CD4-positive, alpha-beta memory T cell (primary cell): Measurements from ENCODE around the gene CYP8B1. TPM values are rescaled to one million over a fixed set of nuclear protein-coding genes. Genes with fewer than 3 reads are reported as not detected.

Source experiments
- CTCF ChIA-PET: fragments of 350-600 bp; sonication (Branson Sonifier 250); formaldehyde crosslinking; loops from one replicate; lab custom pipeline; 2021; ENCODE audit warnings: inconsistent platforms; ENCODE audit not compliant: partially characterized antibody; lab: Charles Lee
- POLR2A ChIA-PET: fragments of 350-600 bp; sonication (Branson Sonifier 250); formaldehyde crosslinking; loops from one replicate; lab custom pipeline; 2021; ENCODE audit not compliant: partially characterized antibody; lab: Charles Lee
- DNase-seq, 5 donors: peaks; one replicate each; pipeline versions ENCODE4 v3.0.0 to v3.0.0-alpha.2; 2020 to 2022; ENCODE audit warnings: mixed read lengths in 1 of 5
- H3K27ac ChIP-seq: one replicate; pipeline ENCODE4 v1.7.0; 2013; ENCODE audit warnings: low read depth, low read length
- H3K27me3 ChIP-seq: 2 replicates; pipeline ENCODE4 v1.7.0; 2013; ENCODE audit warnings: mild to moderate bottlenecking, low read length, moderate library complexity; ENCODE audit not compliant: insufficient read depth
- H3K36me3 ChIP-seq: 2 replicates; pipeline ENCODE4 v1.7.0; 2013; ENCODE audit warnings: mild to moderate bottlenecking, low read length, moderate library complexity; ENCODE audit not compliant: insufficient read depth
- H3K4me1 ChIP-seq: 2 replicates; pipeline ENCODE4 v1.7.0; 2013; ENCODE audit warnings: mild to moderate bottlenecking, low read length, moderate library complexity; ENCODE audit not compliant: insufficient read depth
- H3K4me3 ChIP-seq, 2 donors: one replicate each; pipeline ENCODE4 v1.7.0; 2013; ENCODE audit warnings: low read length in 2 of 2, mild to moderate bottlenecking in 1 of 2
- H3K9me3 ChIP-seq, 2 donors: one replicate each; pipeline ENCODE4 v1.7.0; 2013; ENCODE audit warnings: low read length in 2 of 2, control low read depth in 1 of 2; ENCODE audit not compliant: control insufficient read depth in 1 of 2
- H3K27ac Mint-ChIP-seq, 7 donors: one replicate each; pipeline ENCODE4 v1.8.0; 2020 to 2021; ENCODE audit warnings: mixed read lengths in 7 of 7, mild to moderate bottlenecking in 6 of 7, inconsistent platforms in 3 of 7, moderate library complexity in 3 of 7
- H3K27me3 Mint-ChIP-seq, 2 donors: one replicate each; pipeline ENCODE4 v1.8.0; 2020 to 2021; ENCODE audit warnings: mixed read lengths in 2 of 2
- H3K36me3 Mint-ChIP-seq, 2 donors: one replicate each; pipeline ENCODE4 v1.8.0; 2020 to 2021; ENCODE audit warnings: mixed read lengths in 2 of 2, inconsistent platforms in 1 of 2, mild to moderate bottlenecking in 1 of 2
- H3K4me1 Mint-ChIP-seq, 4 donors: one replicate each; pipeline ENCODE4 v1.8.0; 2020 to 2021; ENCODE audit warnings: mixed read lengths in 4 of 4, mild to moderate bottlenecking in 1 of 4
- H3K4me3 Mint-ChIP-seq, 8 donors: one replicate each; pipeline ENCODE4 v1.8.0; 2020 to 2021; ENCODE audit warnings: mixed read lengths in 8 of 8, mild to moderate bottlenecking in 7 of 8, moderate library complexity in 6 of 8, inconsistent platforms in 3 of 8
- H3K9me3 Mint-ChIP-seq, 8 donors: one replicate each; pipeline ENCODE4 v1.8.0; 2020 to 2021; ENCODE audit warnings: mixed read lengths in 8 of 8, mild to moderate bottlenecking in 5 of 8, inconsistent platforms in 3 of 8, moderate library complexity in 1 of 8
- intact Hi-C: fragments of 100-400 bp; cut with micrococcal nuclease; formaldehyde crosslinking; loops from one replicate; pipeline ENCODE4 v1.15.1; 2023
- polyA plus RNA-seq, 2 donors: library from polyadenylated mRNA; unstranded; fragments of 300-500 nt; fragmentation: Illumina TruSeq; gene quantifications; one replicate each; pipeline ENCODE4 v1.2.3, GENCODE V29; 2021
- total RNA-seq, 2 experiments: library from RNA; stranded (reverse); gene quantifications; one replicate each; pipeline ENCODE4 v1.2.3, GENCODE V29; 2021

The CYP8B1 gene
- total and polyA plus RNA-seq, 4 experiments from 2014 or later: not detected

GRCh38 chr3:42867138-42867537 is 8.5 kb downstream of the CYP8B1 start:
- H3K4me1 Mint-ChIP-seq: no peaks in the 10 kb centered on the region
- no peak overlapping the region for H3K4me3 Mint-ChIP-seq
- CTCF ChIA-PET: no interaction called here
- no peaks in the 10 kb centered on the region for H3K36me3 ChIP-seq
- H3K36me3 Mint-ChIP-seq: no peaks in the 10 kb centered on the region
- intact Hi-C loops: no loop called here
- no peak overlapping the region for H3K27ac ChIP-seq
- H3K9me3 Mint-ChIP-seq: no peaks in the 10 kb centered on the region
- no peaks in the 10 kb centered on the region for H3K4me1 ChIP-seq
- H3K4me3 ChIP-seq: no peak overlapping the region
- no peak overlapping the region for H3K27ac Mint-ChIP-seq
- no peak for DNase-seq
- POLR2A ChIA-PET: no interaction called here
- H3K27me3 ChIP-seq: no peaks in the 10 kb centered on the region
- peaks cover 1 to 3% of the 10 kb centered on the region in 2 donors for H3K27me3 Mint-ChIP-seq
- no peaks in the 10 kb centered on the region for H3K9me3 ChIP-seq

GRCh38 chr3:42865256-42865655 is 10.4 kb downstream of the CYP8B1 start:
- Histone ChIP-seq H3K27me3 (no peaks in the 10 kb centered on the region), H3K27ac (no peak overlapping the region), H3K4me1 (no peaks in the 10 kb centered on the region), H3K4me3 (no peak overlapping the region), H3K36me3 (no peaks in the 10 kb centered on the region), H3K9me3 (no peaks in the 10 kb centered on the region)
- no peak overlapping the region for H3K27ac Mint-ChIP-seq
- no peaks in the 10 kb centered on the region for H3K36me3 Mint-ChIP-seq
- peaks cover 5 to 8% of the 10 kb centered on the region in 2 donors for H3K27me3 Mint-ChIP-seq
- POLR2A ChIA-PET: no interaction called here
- CTCF ChIA-PET: interaction anchor here (1.0 to 1.3 kb wide), 2 partner anchors 16 to 24 kb away, joined by 3 to 4 read pairs; no protein-coding TSS in a partner anchor
- no peak for DNase-seq
- peaks cover 0 to 3% (median 0%) of the 10 kb centered on the region in 8 donors for H3K9me3 Mint-ChIP-seq
- H3K4me3 Mint-ChIP-seq: no peak overlapping the region
- intact Hi-C loops: no loop called here
- no peaks in the 10 kb centered on the region for H3K4me1 Mint-ChIP-seq

DNA sequence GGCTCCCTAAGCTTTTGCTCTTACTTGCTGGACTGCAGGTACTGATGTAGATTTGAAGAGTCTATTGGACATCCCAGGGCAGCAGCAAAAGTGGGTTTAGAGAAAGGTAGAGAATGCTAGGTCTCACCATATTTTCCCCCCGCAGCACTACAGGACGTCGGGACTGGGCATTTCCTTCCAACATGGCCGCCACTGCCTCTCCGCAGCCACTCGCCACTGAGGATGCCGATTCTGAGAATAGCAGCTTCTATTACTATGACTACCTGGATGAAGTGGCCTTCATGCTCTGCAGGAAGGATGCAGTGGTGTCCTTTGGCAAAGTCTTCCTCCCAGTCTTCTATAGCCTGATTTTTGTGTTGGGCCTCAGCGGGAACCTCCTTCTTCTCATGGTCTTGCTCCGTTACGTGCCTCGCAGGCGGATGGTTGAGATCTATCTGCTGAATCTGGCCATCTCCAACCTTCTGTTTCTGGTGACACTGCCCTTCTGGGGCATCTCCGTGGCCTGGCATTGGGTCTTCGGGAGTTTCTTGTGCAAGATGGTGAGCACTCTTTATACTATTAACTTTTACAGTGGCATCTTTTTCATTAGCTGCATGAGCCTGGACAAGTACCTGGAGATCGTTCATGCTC is 11.2 kb downstream of the CYP8B1 start:
- Histone ChIP-seq H3K27me3 (no peaks in the 10 kb centered on the region), H3K36me3 (no peaks in the 10 kb centered on the region), H3K9me3 (no peaks in the 10 kb centered on the region), H3K27ac (no peak overlapping the region), H3K4me3 (no peak overlapping the region), H3K4me1 (no peaks in the 10 kb centered on the region)
- ChIA-PET CTCF (interaction anchor here (1.0 to 1.3 kb wide), 2 partner anchors 17 to 25 kb away, joined by 3 to 4 read pairs; no protein-coding TSS in a partner anchor), POLR2A (no interaction called here)
- Mint-ChIP-seq H3K27me3 (peaks cover 8% of the 10 kb centered on the region in 2 donors), H3K27ac (no peak overlapping the region), H3K4me3 (no peak overlapping the region), H3K9me3 (peaks cover 0 to 3% (median 0%) of the 10 kb centered on the region in 8 donors), H3K4me1 (no peaks in the 10 kb centered on the region), H3K36me3 (no peaks in the 10 kb centered on the region)
- no peak for DNase-seq
- intact Hi-C loops: no loop called here

GRCh38 chr3:42856544-42856943 is 19.1 kb downstream of the CYP8B1 start:
- Mint-ChIP-seq H3K9me3 (peaks cover 0 to 3% (median 0%) of the 10 kb centered on the region in 8 donors), H3K36me3 (no peaks in the 10 kb centered on the region), H3K27ac (no peak overlapping the region), H3K27me3 (peaks cover 16 to 22% of the 10 kb centered on the region in 2 donors), H3K4me1 (no peaks in the 10 kb centered on the region), H3K4me3 (no peak overlapping the region)
- intact Hi-C loops: no loop called here
- Histone ChIP-seq H3K27me3 (no peaks in the 10 kb centered on the region), H3K9me3 (no peaks in the 10 kb centered on the region), H3K4me3 (no peak overlapping the region), H3K4me1 (no peaks in the 10 kb centered on the region), H3K27ac (no peak overlapping the region), H3K36me3 (no peaks in the 10 kb centered on the region)
- POLR2A ChIA-PET: no interaction called here
- CTCF ChIA-PET: interaction anchor here (1.5 kb wide), 1 partner anchor 25 kb away, joined by 5 read pairs; no protein-coding TSS in a partner anchor
- no peak for DNase-seq

DNA sequence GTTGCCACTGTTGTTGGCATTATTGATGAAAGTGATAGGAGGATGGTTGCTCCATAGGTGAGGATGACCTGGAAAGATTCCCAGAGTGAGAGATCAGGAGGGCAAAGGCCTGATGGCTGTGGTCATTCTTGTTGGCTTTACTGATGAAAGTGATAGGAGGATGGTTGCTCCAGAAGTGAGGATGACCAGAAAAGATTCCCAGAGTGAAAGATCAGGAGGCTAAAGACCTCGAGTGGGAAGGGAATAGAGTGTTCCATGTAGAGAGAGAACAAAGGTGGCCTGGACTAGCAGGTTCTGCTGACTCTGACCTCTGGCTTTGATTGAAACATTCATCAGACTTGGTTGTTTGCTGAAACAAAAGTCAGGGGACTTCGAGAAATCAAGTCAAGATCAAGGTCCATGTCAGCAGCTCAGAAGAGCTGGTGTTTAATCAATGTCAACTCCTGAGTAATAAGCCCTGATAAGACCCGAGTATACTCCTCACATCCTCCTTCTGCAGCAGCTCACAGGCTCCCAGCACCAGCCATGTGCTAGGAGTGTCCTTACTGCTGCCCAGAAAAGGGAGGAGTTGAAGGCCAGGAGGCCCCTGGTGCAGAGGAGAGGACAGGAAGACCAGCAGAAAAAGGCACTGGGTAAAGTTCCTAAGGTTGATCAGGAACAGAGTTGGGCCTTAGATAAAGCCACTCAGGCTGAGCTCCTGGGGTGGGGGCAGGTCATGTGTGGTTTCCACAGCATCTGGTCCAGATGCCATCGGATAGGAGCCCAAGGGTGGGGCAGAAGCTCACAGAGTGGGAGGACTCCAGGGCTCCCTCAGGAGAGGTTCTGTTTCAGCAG is 19.9 kb downstream of the CYP8B1 start:
- DNase-seq: no peak
- H3K27ac ChIP-seq: no peak overlapping the region
- H3K9me3 ChIP-seq: no peaks in the 10 kb centered on the region
- H3K27ac Mint-ChIP-seq: no peak overlapping the region
- POLR2A ChIA-PET: no interaction called here
- H3K36me3 Mint-ChIP-seq: no peaks in the 10 kb centered on the region
- no peaks in the 10 kb centered on the region for H3K36me3 ChIP-seq
- H3K4me3 Mint-ChIP-seq: no peak overlapping the region
- peaks cover 0 to 2% (median 0%) of the 10 kb centered on the region in 8 donors for H3K9me3 Mint-ChIP-seq
- no peaks in the 10 kb centered on the region for H3K4me1 Mint-ChIP-seq
- H3K27me3 ChIP-seq: no peaks in the 10 kb centered on the region
- CTCF ChIA-PET: interaction anchor here (1.5 kb wide), 1 partner anchor 25 kb away, joined by 5 read pairs; no protein-coding TSS in a partner anchor
- no peaks in the 10 kb centered on the region for H3K4me1 ChIP-seq
- H3K27me3 Mint-ChIP-seq: peaks cover 14 to 22% of the 10 kb centered on the region in 2 donors
- intact Hi-C loops: no loop called here
- no peak overlapping the region for H3K4me3 ChIP-seq

DNA sequence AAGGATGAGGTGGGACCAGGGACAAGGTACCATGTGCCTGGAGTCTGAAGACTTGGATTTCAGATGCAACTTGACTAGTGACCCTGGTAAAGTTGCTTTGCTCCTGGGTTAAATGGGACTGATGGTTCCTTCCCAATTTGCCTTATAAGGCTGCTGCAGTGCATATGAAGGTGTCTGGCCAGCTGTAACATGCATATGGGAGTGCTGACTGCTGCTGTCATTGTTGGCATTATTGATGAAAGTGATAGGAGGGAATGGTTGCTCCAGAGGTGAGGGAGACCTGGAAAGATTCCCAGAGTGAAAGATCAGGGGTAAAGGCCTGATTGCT is 20.5 kb downstream of the CYP8B1 start:
- Mint-ChIP-seq H3K36me3 (no peaks in the 10 kb centered on the region), H3K4me3 (no peak overlapping the region), H3K9me3 (peaks cover 0 to 2% (median 0%) of the 10 kb centered on the region in 8 donors), H3K4me1 (no peaks in the 10 kb centered on the region), H3K27ac (no peak overlapping the region), H3K27me3 (peaks cover 9 to 19% of the 10 kb centered on the region in 2 donors)
- POLR2A ChIA-PET: no interaction called here
- Histone ChIP-seq H3K4me1 (no peaks in the 10 kb centered on the region), H3K27me3 (no peaks in the 10 kb centered on the region), H3K27ac (no peak overlapping the region), H3K36me3 (no peaks in the 10 kb centered on the region), H3K9me3 (no peaks in the 10 kb centered on the region), H3K4me3 (no peak overlapping the region)
- CTCF ChIA-PET: no interaction called here
- intact Hi-C loops: no loop called here
- no peak for DNase-seq

- POLR2A ChIA-PET: no interaction called here
- Mint-ChIP-seq H3K9me3 (no peaks in the 10 kb centered on the region), H3K36me3 (no peaks in the 10 kb centered on the region), H3K4me3 (no peak overlapping the region), H3K27me3 (peaks cover 9 to 13% of the 10 kb centered on the region in 2 donors), H3K27ac (no peak overlapping the region), H3K4me1 (no peaks in the 10 kb centered on the region)
- CTCF ChIA-PET: no interaction called here
- no peaks in the 10 kb centered on the region for H3K36me3 ChIP-seq
- no peaks in the 10 kb centered on the region for H3K27me3 ChIP-seq
- DNase-seq: no peak
- H3K27ac ChIP-seq: no peak overlapping the region
- H3K4me1 ChIP-seq: no peaks in the 10 kb centered on the region
- intact Hi-C loops: no loop called here
- no peak overlapping the region for H3K4me3 ChIP-seq
- H3K9me3 ChIP-seq: no peaks in the 10 kb centered on the region
Measured at GRCh38 chr3:42853739-42854302, 21.9 kb downstream of the CYP8B1 start.
